IPS-NIHi11 (cell line): ENCODE results near the gene GABBR2.

ENCODE experiments used
- DNase-seq: peaks from one replicate; pipeline ENCODE4 v3.0.0; 2012; ENCODE audit warnings: mixed read lengths, low spot score

GABBR2 gene

DNA sequence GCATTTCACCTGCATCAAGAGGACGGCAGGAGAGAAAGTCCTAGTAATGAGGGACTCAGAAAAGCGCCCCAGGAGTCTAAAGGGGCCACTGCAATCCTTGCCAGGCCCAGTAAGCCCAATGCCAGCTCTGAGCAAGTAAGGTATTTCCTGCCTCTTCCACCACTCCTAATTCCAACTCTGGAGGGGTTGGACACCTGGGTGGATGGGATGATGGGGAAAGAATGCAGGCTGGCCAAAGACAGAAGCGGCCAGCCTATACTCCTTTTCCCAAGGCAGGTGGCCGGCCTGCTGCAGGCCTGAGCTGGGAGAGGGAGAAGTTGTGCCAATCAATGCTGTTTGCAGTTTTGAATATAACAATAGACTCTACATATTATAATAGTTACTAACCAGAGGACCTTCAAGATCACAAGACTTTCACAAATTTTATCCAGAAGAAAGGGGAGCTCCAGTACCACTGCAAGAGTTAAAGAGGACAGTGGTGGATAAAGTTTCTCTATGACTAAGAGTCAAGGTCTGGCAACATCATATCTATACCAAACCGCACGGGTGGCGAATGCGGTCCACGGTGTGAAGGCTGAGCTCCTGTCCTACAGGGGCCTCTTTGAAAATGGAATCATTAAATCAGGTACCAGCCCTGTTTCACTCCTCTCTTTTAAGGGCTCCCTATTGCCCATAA is 338.3 kb downstream of the GABBR2 start:
- DNase-seq: no peak

DNA sequence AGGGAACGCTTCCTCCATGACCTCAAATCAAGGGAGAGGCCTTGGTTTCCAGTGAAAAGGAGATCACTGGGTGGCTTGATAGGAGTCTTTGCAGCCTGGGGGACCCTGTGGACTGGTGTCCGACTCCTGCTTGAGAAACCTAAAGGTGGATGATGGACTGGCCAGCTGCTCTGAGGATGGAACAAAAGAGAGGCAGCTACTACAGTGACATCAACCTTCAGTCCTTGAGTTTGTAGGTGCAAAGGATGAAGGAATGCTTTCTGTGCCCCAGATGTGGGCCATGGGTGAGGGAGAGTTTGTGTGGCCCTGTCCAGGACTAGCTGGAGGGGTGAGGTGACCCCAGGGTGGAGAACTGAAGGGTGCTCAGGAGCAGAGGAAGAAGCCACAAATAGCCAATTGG is 338.8 kb downstream of the GABBR2 start:
- no peak for DNase-seq

DNA sequence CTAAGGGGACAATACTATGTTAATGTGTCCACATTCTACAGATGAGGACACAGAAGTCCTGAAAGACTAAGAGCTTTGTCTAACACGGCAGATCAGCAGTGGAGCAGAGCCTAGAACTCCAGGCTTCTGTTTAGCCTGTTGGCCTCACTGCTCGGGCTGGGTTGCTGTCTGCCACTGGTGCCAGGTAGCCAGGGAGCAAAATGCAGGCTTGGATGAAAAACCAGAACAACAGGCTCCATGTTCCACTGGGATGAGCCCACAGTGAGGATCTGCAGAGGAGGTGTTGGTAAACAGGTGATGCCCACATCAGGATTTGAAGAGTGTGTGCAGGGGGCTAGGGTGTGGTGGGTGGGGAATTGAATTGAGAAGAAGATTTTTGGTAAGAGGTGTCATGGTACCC is 339.3 kb downstream of the GABBR2 start:
- no peak for DNase-seq

GRCh38 chr9:98369066-98369425 is 339.7 kb downstream of the GABBR2 start:
- DNase-seq: no peak

- no peak for DNase-seq
These were observed 340.2 kb downstream of the GABBR2 start for GRCh38 chr9:98368366-98369065.

DNA sequence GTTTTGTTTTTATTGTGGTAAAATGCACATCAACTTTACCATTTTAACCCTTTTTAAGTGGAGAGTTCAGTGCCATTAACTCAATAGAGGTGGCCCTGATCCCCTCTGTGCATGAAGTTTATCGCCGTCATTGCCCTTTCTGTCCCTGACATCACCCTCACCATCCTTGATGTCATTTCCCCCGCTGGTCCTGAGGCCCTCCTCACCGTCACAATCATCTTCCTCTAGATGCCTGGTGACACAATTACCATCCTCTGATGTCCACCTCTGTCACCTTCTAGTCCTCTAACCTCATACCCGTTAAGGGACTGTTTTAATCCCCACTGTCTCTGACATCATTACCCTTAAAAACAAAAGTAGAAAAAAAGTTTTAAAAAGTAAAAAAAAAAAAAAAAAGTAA is 340.8 kb downstream of the GABBR2 start:
- DNase-seq: no peak

DNA sequence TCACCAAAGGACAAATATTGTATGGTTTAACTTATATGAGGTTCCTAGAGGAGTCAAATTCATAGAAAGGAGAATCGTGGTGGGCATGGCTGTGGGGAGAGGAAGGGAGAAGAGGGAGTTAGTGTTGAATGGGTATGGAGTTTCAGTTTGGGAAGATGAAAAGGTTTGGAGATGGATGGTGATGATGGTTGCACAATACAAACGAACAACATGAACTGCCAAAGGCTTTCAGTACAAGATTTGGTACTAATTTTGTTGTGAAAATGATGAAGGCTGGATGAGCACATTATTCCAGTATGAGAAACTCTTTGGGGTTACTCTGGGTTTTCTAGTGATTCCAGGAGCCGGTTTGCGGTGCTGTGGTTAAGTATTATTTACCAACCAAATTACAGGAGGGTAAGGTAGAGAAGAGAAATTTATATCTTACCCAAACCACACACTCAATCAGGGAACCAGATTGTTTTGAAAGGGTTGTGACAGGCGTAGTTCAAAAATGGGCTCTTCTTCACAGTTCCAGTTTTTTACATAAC is 341.3 kb downstream of the GABBR2 start:
- no peak for DNase-seq

DNA sequence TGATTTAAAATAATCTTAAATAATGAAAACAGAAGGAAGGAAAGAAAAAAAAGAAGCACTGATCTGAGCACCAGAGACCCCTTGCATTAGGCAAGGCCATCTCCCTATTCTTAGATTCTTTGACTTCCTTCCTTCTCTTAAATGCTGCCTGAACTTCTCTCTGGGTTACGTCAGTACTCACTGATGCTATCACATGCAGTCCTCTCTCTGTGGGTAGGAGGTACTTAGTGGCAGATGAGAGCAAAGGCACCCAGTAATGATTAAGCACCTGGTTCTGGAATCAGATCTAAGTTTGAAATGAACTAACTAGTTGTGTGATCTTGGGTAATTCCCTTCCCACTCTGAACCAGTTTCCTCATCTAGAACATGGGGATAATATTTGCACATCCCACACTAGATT is 343.0 kb downstream of the GABBR2 start:
- no peak for DNase-seq

- no peak for DNase-seq
These were observed 343.5 kb downstream of the GABBR2 start for GRCh38 chr9:98365227-98365669.

DNA sequence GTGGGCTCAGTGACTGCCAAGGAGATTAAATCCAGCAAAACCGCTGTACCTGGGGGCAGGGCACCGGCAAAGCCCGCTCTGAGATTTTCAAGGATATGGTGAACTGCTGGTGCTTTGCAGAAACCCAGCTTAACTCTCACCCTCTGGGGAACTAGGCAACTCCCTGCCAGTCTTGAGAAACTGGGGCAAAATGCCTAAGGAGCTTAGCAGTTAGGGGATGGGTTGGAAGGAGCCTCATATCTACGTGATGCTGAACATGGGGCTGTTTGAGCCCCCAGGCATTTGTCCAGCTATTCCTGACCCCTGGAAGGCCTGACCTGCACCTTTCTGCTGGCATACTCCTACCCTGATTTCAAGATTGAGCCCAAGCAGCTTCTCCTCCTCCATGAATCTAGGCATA is 344.6 kb downstream of the GABBR2 start:
- no peak for DNase-seq

DNA sequence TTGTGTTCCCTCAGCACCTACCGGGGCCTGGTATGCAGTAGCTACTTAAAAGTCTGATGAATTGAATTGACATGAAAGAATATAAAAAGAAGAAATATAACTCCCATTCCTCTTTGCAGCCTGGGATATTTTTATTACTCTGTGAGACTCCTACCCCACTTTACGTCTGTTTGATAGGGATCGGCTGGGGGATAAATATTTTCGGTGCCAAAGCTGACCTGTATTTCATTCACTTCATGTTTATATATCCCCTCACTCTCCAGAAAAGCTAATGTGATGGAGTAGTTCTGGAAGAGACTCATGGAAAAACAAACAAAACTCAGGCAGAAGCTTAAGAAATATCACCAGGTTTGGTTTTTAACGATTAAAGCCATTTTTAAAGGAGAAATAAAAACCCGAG is 345.1 kb downstream of the GABBR2 start:
- DNase-seq: no peak

- no peak for DNase-seq
These were observed 346.0 kb downstream of the GABBR2 start for GRCh38 chr9:98362624-98363252.

DNA sequence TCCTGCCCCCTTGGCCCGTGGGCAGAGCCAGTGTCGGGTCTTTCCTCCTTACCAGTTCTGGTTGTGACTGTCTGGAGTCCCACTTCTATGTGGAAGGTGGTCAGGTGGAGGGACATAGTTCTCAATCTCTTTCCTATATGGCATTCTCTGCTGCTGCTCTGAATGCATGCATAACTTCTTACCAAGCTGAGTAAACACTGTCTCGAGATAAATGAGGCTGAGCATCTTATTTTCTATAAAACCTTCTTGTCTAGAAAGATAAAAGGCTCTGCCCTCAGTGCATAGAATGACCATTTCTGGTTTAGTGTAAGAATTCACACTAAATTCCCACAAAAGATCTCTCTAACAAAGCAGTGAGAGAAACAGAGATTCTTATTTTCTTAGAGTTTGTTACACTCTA is 347.1 kb downstream of the GABBR2 start:
- DNase-seq: no peak

GRCh38 chr9:98360176-98360708 is 348.5 kb downstream of the GABBR2 start:
- DNase-seq: no peak

DNA sequence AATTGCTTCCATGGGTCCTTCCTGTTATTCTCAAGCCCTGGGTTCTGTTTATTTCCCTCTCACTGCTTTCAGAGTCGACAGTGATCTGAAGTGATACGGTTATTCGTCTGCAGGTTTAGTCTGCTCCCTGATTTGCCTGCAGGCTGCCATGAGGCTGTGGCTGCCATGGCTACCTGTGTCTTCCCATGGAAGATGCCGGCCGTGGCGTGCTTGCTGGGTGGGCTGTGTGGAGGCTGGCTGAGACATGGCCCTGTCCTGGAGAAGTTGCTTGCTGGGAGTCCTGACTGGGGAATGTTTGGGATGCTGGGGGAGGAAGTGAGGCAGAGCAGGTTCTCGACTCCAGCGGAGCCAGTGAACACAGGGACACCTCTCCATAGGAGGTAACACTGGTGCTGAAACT is 349.2 kb downstream of the GABBR2 start:
- DNase-seq: no peak

- DNase-seq: no peak
These were observed 350.7 kb downstream of the GABBR2 start for GRCh38 chr9:98357921-98358535.

DNA sequence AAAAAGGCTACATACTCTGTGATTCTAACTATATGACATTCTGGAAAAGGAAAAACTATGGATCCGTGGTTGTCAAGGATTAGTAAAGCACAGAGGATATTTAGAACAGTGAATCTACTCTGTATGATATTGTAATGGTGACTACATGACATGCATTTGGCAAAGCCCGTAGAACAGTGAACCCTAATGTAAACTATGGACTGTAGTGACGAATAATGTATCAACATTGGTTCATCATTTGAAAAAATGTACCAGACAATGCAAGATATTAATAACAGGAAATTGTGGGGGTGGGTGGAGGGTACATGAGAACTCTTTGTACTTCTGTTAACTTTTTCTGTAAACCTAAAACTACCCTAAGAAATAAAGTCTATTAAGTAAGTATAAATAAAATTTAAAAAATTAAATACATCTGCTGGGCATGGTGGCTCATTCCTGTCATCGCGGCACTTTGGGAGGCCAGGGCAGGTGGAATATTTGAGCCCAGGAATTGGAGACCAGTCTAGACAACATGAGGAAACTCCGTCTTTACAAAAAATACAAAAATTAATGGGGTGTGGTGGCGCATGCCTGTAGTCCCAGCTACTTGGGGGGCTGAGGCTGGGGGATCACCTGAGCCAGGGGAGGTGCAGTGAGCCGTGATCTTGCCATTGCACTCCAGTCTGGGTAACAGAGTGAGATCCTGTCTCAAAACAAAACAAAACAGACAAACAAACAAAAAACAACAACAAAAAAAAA is 351.6 kb downstream of the GABBR2 start:
- DNase-seq: no peak

DNA sequence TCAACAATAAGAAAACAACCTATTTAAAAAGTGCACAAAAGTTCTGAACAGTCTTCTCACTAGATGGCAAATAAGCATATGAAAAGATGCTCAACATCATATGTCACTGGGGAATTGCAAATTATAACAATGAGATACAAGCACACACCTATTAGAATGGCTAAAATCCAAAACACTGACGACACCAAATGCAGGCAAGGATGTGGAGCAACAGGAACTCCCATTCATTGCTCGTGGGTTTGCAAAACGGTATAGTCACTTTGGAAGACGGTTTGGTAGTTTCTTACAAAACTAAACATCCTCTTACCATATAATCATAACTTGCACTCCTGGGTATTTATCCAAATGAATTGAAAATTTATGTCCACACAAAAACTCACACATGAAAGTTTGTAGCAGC is 352.4 kb downstream of the GABBR2 start:
- DNase-seq: no peak

- no peak for DNase-seq
These were observed 357.4 kb downstream of the GABBR2 start for GRCh38 chr9:98351370-98351769.

GRCh38 chr9:98347642-98348041 is 361.1 kb downstream of the GABBR2 start:
- no peak for DNase-seq

DNA sequence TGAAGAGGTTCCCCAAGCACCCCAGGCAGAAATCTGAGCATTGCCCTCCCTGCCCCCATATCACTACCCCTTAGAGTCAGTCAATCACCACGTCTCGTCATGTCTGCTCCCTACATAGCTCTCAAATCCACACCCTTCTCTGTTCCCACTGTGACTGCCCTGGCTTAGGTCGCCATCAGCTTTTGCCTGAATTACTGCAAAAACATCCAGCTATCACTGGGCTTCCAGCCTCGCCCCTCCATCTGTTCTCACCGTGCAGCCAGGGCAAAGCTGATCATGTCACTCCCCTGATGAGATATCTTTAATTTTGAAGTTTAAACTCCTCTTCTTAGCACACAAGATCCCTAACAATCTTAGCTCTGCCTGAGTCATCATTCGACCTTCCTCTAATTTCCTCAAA is 363.7 kb downstream of the GABBR2 start:
- no peak for DNase-seq

DNA sequence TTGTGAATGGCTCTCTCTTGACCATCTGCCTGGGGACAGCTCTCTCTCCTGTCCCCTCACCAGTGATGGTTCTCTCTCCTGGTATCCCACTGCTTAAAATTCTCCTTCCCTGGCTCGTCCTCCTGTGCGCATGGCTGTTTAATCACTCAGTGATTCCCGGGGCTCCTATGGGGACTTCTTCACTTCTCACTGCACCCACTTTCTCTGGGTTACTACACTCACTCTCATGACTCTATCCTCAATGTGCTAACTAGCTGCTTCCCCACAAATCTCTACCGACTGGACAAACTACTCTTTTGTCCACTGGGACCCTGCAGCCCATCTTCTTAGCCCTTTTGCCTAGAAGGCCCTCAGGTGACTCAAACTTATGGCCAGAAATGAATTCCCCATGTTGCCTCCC is 364.2 kb downstream of the GABBR2 start:
- DNase-seq: no peak
